ENCODE results near the gene HELB. TPM values are rescaled to one million over a fixed set of nuclear protein-coding genes. Genes with fewer than 3 reads are reported as not detected.

The HELB gene
- total and polyA plus RNA-seq, 7 donors, result 0.25 to 1.9 (median 0.90) TPM

DNA sequence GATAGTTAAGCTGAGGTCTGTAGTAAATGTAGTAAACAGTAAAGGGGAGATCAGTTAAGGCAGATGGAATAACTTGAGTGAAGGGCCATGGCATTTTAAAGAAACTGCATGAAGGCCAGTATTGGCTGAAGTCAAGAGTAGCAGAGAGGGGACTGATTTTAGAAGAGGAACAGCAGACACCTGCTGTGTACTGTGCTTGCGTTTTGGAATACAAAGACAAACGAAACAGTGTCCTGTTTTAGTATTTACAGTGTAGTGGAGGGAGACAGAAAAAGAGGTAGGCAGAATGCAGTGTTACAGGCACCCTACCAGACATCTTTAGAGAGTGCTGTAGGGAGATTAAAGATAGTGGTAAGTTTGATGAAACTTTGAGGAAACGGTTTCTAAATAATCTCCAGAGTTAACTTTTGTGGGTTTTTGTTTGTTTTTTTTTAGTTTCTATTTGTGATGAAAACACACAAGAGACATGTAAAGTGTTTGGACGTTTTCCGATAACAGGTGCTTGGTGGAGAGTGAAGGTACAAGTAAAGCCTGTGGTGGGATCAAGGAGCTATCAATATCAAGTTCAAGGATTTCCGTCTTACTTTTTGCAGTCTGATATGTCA lies 2.1 kb downstream of the HELB start:
- intact Hi-C loops (cut with DNase I), result loop anchor here in 1 of 2 donors (5.0 kb wide), 1 partner anchor 172 kb away; the partner anchor contains the start of gene LLPH
- H3K4me1 ChIP-seq, result peaks cover 15% of the 10 kb centered on the region
- H3K27me3 ChIP-seq (ENCODE audit: insufficient read depth in 3 of 3, low read length in 2 of 3), result no peaks in the 10 kb centered on the region
- WGBS, 3 donors, result 53 to 61% (median 54%) methylated on average over 6 of the region's 6 CpGs
- H3K27ac ChIP-seq, result no peak overlapping the region
- no peak overlapping the region for H3K4me3 ChIP-seq
- DNase-seq (no peak), ATAC-seq (no peak)
- TF ChIP-seq CTCF (IDR thresholded peaks at IDR 0.05), result no peak
- H3K36me3 ChIP-seq (ENCODE audit: insufficient read depth in 1 of 2, low read depth in 1 of 2), result peaks cover 0 to 6% of the 10 kb centered on the region in 2 donors
- no peaks in the 10 kb centered on the region for H3K9me3 ChIP-seq

GRCh38 chr12:66309606-66310005 lies 7.3 kb downstream of the HELB start:
- H3K36me3 ChIP-seq (ENCODE audit: insufficient read depth in 1 of 2, low read depth in 1 of 2), result peaks cover 0 to 19% of the 10 kb centered on the region in 2 donors
- intact Hi-C loops (cut with DNase I), result no loop called here
- 89 to 96% (median 92%) methylated on average over 1 of the region's 1 CpG for WGBS, 3 donors

GRCh38 chr12:66312189-66312588 lies 9.9 kb downstream of the HELB start:
- intact Hi-C loops (cut with DNase I), result no loop called here
- Histone ChIP-seq H3K4me1 (no peaks in the 10 kb centered on the region), H3K27ac (no peak overlapping the region), H3K27me3 (ENCODE audit: insufficient read depth in 3 of 3, low read length in 2 of 3) (no peaks in the 10 kb centered on the region), H3K36me3 (ENCODE audit: insufficient read depth in 1 of 2, low read depth in 1 of 2) (peaks cover 0 to 23% of the 10 kb centered on the region in 2 donors), H3K4me3 (no peak overlapping the region), H3K9me3 (no peaks in the 10 kb centered on the region)
- TF ChIP-seq CTCF (IDR thresholded peaks at IDR 0.05), result no peak
- DNase-seq (no peak), ATAC-seq (no peak)
- 69 to 76% (median 70%) methylated on average over 1 of the region's 1 CpG for WGBS, 3 donors

More at GRCh38 chr12:66309606-66310005, 7.3 kb downstream of the HELB start:
- Histone ChIP-seq H3K4me3 (no peak overlapping the region), H3K27me3 (ENCODE audit: insufficient read depth in 3 of 3, low read length in 2 of 3) (no peaks in the 10 kb centered on the region), H3K4me1 (no peaks in the 10 kb centered on the region), H3K27ac (no peak overlapping the region), H3K9me3 (no peaks in the 10 kb centered on the region)
- no peak for TF ChIP-seq CTCF (IDR thresholded peaks at IDR 0.05)
- DNase-seq, result no peak
- ATAC-seq, result no peak

DNA sequence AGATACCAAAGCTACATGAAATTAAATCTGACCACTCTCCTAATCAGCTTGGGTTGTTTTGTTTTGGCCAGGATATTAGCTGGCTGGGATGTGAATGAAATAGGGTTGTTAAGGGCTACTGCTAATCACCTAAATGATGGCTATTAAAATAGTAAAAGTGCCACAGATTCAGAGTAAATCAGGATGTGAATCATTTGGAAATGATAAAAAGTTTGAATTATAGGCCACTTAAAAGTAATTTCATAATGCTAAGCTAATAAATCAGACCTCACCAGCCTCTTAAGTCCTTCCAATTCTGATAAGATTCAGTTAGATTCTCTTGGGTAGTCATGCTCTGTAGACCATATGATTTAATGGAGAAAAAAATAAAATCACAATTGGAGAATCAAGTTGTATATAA lies 12.0 kb downstream of the HELB start:
- no peaks in the 10 kb centered on the region for H3K27me3 ChIP-seq (ENCODE audit: insufficient read depth in 3 of 3, low read length in 2 of 3)
- H3K4me1 ChIP-seq, result no peaks in the 10 kb centered on the region
- TF ChIP-seq CTCF (IDR thresholded peaks at IDR 0.05), result no peak
- no peak for DNase-seq
- H3K27ac ChIP-seq, result no peak overlapping the region
- peaks cover 0 to 25% of the 10 kb centered on the region in 2 donors for H3K36me3 ChIP-seq (ENCODE audit: insufficient read depth in 1 of 2, low read depth in 1 of 2)
- H3K9me3 ChIP-seq, result no peaks in the 10 kb centered on the region
- no peak overlapping the region for H3K4me3 ChIP-seq
- intact Hi-C loops (cut with DNase I), result no loop called here
- ATAC-seq, result no peak

All from psoas muscle (tissue), 8 donors.